Skeletal muscle tissue (tissue), 4 donors: ENCODE results near the gene SCN5A. TPM values are rescaled to one million over a fixed set of nuclear protein-coding genes. Genes with fewer than 3 reads are reported as not detected.

Source experiments
- H3K27ac ChIP-seq: one replicate; pipeline ENCODE4 v1.7.0; 2013; ENCODE audit warnings: mild to moderate bottlenecking, low read depth, low read length, inconsistent platforms
- H3K27me3 ChIP-seq, 3 donors: one replicate each; pipeline ENCODE4 v1.7.0; 2013; ENCODE audit warnings: low read length in 3 of 3; ENCODE audit not compliant: control insufficient read depth in 3 of 3, insufficient read depth in 3 of 3
- H3K36me3 ChIP-seq, 3 donors: one replicate each; pipeline ENCODE4 v1.7.0; 2013; ENCODE audit warnings: low read length in 3 of 3; ENCODE audit not compliant: control insufficient read depth in 3 of 3, insufficient read depth in 3 of 3
- H3K4me1 ChIP-seq, 3 donors: one replicate each; pipeline ENCODE4 v1.7.0; 2013; ENCODE audit warnings: low read length in 3 of 3, mild to moderate bottlenecking in 3 of 3; ENCODE audit not compliant: control insufficient read depth in 3 of 3, insufficient read depth in 3 of 3
- H3K4me3 ChIP-seq, 3 donors: one replicate each; pipeline ENCODE4 v1.7.0; 2013; ENCODE audit warnings: low read length in 3 of 3
- H3K9ac ChIP-seq, 3 donors: one replicate each; pipeline ENCODE4 v1.7.0; 2013; ENCODE audit warnings: low read length in 3 of 3, mild to moderate bottlenecking in 3 of 3, moderate library complexity in 2 of 3, low read depth in 1 of 3
- H3K9me3 ChIP-seq, 3 donors: one replicate each; pipeline ENCODE4 v1.7.0; 2013; ENCODE audit warnings: low read length in 3 of 3; ENCODE audit not compliant: control insufficient read depth in 3 of 3
- total RNA-seq: library from RNA; depleted of rRNA; stranded (reverse); fragments of >200 nt; gene quantifications from one replicate; pipeline ENCODE4 v1.2.3, GENCODE V29; 2014
- donor health status: Osteomylitis.

SCN5A gene
- total RNA-seq, 1 donor from 2014 or later, result 1.6 TPM

DNA sequence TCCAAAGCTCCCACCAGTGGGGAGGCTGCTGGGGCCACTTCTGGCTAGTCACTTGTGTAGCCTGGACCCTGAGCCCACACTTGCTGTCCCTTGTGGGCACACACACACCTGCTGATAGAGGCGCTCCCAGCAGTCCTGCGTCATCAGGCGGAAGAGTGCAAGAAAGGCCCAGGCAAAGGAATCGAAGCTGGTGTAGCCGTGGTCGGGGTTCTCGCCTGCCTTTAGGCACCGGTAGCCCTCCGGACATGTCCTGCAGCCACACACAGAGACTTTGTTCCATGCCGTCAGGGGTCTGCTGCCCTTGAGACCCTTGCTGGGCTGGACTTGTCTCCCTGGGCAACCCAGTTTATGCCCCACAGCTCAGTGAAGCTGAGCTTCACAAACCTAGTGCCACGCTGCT is 42.9 kb downstream of the SCN5A start:
- Histone ChIP-seq H3K27ac (no peak overlapping the region), H3K9me3 (no peaks in the 10 kb centered on the region), H3K4me1 (no peaks in the 10 kb centered on the region), H3K27me3 (no peaks in the 10 kb centered on the region), H3K9ac (no peak overlapping the region), H3K36me3 (no peaks in the 10 kb centered on the region), H3K4me3 (no peak overlapping the region)

DNA sequence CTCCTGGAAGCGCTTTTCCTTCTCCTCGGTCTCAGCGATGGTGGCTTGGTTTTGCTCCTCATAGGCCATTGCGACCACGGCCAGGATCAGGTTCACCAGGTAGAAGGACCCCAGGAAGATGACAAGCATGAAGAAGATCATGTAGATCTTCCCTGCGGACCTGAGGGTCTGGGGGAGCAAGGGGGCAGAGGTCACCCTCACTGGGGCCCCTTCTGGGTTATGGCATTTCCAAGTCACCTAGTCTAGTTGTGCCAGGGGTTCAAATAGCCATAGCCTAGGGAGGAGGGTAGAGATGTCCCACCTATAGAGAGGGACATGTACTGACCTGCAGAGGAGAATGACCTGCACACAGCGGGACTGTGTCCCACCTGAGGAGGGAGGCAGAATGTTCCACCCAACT is 43.5 kb downstream of the SCN5A start:
- H3K9me3 ChIP-seq, result no peaks in the 10 kb centered on the region
- H3K4me3 ChIP-seq, result no peak overlapping the region
- no peaks in the 10 kb centered on the region for H3K4me1 ChIP-seq
- H3K9ac ChIP-seq, result no peak overlapping the region
- no peak overlapping the region for H3K27ac ChIP-seq
- no peaks in the 10 kb centered on the region for H3K27me3 ChIP-seq
- H3K36me3 ChIP-seq, result no peaks in the 10 kb centered on the region

GRCh38 chr3:38604246-38604645 is 45.2 kb downstream of the SCN5A start:
- Histone ChIP-seq H3K27me3 (no peaks in the 10 kb centered on the region), H3K36me3 (no peaks in the 10 kb centered on the region), H3K9me3 (peaks cover 0 to 2% (median 0%) of the 10 kb centered on the region in 3 donors)

DNA sequence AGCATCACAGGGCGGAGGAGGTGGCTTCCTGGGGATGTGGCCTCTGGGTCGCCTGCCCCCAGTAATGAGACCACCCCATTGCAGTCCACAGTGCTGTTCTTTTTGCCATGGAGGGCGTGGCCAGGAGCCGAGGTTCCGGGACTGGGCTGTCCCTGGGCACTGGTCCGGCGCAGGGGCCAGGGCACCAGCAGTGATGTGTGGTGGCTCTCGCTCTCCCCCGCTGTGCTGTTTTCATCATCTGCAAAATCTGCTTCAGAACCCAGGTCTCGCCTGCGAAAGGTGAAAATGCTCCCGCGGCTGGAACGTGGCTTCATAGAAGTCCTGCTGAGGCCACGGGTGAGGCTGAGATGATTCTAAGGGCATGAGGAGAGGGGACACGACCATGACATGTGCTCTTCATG is 45.8 kb downstream of the SCN5A start:
- Histone ChIP-seq H3K27me3 (no peaks in the 10 kb centered on the region), H3K27ac (no peak overlapping the region), H3K4me3 (no peak overlapping the region), H3K9ac (no peak overlapping the region), H3K9me3 (peaks cover 0 to 2% (median 0%) of the 10 kb centered on the region in 3 donors), H3K36me3 (no peaks in the 10 kb centered on the region), H3K4me1 (no peaks in the 10 kb centered on the region)

More at GRCh38 chr3:38604246-38604645, 45.2 kb downstream of the SCN5A start:
- Histone ChIP-seq H3K4me1 (no peaks in the 10 kb centered on the region), H3K4me3 (no peak overlapping the region), H3K27ac (no peak overlapping the region), H3K9ac (no peak overlapping the region)

DNA sequence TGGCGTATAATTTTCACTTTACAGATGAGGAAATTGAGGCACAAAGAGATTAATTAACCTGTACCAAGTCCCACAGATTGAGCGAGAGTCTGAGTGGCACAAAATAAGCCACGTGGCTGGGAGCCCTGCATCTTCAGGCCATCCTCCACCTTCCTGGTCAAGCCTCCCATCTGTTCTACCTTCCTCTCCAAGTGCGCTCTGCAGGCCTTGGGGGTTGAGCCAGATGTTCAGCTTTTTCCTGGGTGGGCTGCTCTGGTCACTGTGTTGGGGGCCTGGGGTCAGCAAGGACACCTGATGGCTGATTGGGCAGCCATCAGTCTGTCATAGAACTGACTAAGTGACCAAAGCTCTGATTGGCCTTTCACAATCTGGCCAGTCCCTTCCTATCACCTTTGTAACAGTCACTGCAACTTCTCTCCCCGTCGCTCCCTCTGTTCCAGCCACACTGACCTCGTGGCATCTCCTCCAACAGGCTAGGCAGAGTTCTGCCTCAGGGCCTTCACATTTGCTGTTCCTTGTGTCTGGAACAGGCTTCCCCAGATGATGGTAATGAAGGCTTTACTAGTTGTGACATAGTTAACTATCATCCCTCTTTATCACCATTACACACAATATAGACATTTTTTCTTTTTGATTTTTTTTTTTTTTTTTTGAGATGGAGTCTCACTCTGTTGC is 46.8 kb downstream of the SCN5A start:
- Histone ChIP-seq H3K36me3 (no peaks in the 10 kb centered on the region), H3K4me1 (no peaks in the 10 kb centered on the region), H3K4me3 (no peak overlapping the region), H3K9ac (no peak overlapping the region), H3K27ac (no peak overlapping the region), H3K27me3 (no peaks in the 10 kb centered on the region), H3K9me3 (peaks cover 0 to 2% (median 0%) of the 10 kb centered on the region in 3 donors)

- Histone ChIP-seq H3K9me3 (peaks cover 0 to 2% (median 0%) of the 10 kb centered on the region in 3 donors), H3K9ac (no peak overlapping the region), H3K27ac (no peak overlapping the region), H3K4me3 (no peak overlapping the region), H3K27me3 (no peaks in the 10 kb centered on the region), H3K4me1 (no peaks in the 10 kb centered on the region), H3K36me3 (no peaks in the 10 kb centered on the region)
Measured at GRCh38 chr3:38601956-38602550, 47.4 kb downstream of the SCN5A start.

GRCh38 chr3:38600551-38600950 is 48.9 kb downstream of the SCN5A start:
- Histone ChIP-seq H3K4me3 (no peak overlapping the region), H3K36me3 (no peaks in the 10 kb centered on the region), H3K9ac (no peak overlapping the region), H3K4me1 (no peaks in the 10 kb centered on the region), H3K27ac (no peak overlapping the region), H3K9me3 (peaks cover 0 to 2% (median 0%) of the 10 kb centered on the region in 3 donors), H3K27me3 (no peaks in the 10 kb centered on the region)

DNA sequence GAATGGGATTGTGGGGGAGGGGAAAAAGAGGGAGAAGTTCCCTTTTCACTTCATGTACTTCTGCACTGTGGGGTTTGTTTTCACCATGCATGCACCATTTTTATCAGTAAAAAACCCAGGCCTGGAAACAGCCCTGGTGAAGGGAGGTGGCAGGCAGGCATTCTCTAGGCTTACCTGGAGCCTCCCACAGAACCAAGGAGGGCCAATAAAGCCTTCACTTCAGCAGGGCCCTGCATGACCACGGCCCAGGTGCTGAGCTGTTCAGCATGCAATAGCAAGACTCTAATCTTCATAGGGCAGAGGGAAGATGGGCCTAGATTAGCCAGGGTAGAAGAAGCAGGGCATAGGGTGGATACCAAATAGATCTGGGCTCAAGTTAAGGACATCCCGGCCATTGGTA is 49.6 kb downstream of the SCN5A start:
- Histone ChIP-seq H3K9me3 (peaks cover 0 to 2% (median 0%) of the 10 kb centered on the region in 3 donors), H3K4me1 (no peaks in the 10 kb centered on the region), H3K9ac (no peak overlapping the region), H3K27me3 (no peaks in the 10 kb centered on the region), H3K36me3 (no peaks in the 10 kb centered on the region), H3K27ac (no peak overlapping the region), H3K4me3 (no peak overlapping the region)

DNA sequence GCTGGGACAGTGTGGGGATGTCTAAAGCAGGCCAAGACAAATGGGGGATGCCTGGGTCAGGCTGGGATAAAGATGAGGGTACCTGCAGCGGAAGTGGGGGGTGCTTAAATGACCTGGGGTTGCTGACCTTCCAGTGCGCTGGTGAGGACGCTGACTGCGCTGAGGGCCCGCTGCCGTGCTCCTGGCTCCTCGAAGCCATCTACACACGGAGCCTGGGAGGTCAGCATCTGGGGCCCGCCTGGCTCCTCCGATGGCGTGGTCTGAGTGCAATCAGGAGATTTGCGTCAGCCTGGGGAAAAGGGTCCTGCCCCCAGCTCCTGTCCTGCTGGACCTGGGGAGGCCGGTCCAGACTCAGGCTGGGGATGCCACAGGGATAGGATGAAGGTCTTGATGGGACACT is 50.7 kb downstream of the SCN5A start:
- no peaks in the 10 kb centered on the region for H3K36me3 ChIP-seq

GRCh38 chr3:38597502-38598060 is 51.9 kb downstream of the SCN5A start:
- Histone ChIP-seq H3K27me3 (no peaks in the 10 kb centered on the region), H3K9ac (no peak overlapping the region), H3K4me1 (no peaks in the 10 kb centered on the region), H3K4me3 (no peak overlapping the region), H3K9me3 (peaks cover 0 to 2% (median 0%) of the 10 kb centered on the region in 3 donors), H3K27ac (no peak overlapping the region), H3K36me3 (no peaks in the 10 kb centered on the region)

More for the DNA sequence above, 50.7 kb downstream of the SCN5A start:
- Histone ChIP-seq H3K9me3 (peaks cover 0 to 2% (median 0%) of the 10 kb centered on the region in 3 donors), H3K27me3 (no peaks in the 10 kb centered on the region), H3K27ac (no peak overlapping the region), H3K4me3 (no peak overlapping the region), H3K4me1 (no peaks in the 10 kb centered on the region), H3K9ac (no peak overlapping the region)
